ENCODE measurements around the gene UBR4.

GRCh38 chr1:19255288-19255687 is 45.2 kb upstream of the UBR4 start:
- TF ChIP-seq CTCF (IDR thresholded peaks at IDR 0.05) (no peak), POLR2A (IDR thresholded peaks at IDR 0.05; ENCODE audit: low read depth) (no peak), POLR2AphosphoS5 (IDR thresholded peaks at IDR 0.05) (no peak), EP300 (IDR thresholded peaks at IDR 0.05) (no peak)

Data from esophagus muscularis mucosa (tissue), 4 donors.